HCT116 (cell line): Measurements from ENCODE around the gene PRR23E. TPM values are rescaled to one million over a fixed set of nuclear protein-coding genes. Genes with fewer than 3 reads are reported as not detected.

Experiments used
- ATAC-seq: fragments of 200-7000 bp; cut with Tn5 transposase; 2 replicates; pipeline ENCODE4 v1.9.1; 2020; ENCODE audit warnings: mild to moderate bottlenecking, moderate library complexity
- BruUV-seq: library from RNA; stranded (reverse); fragments of 400-500 nt; replicated peaks from 2 replicates; lab custom pipeline; 2021; lab: Mats Ljungman, UMichigan
- CTCF ChIA-PET: fragments of 300-600 bp; sonication (Branson Sonifier 250); formaldehyde crosslinking; loops from one replicate; lab custom pipeline; 2021; ENCODE audit warnings: antibody characterized with exemption; lab: Charles Lee
- POLR2A ChIA-PET: fragments of 300-600, 350-600 bp; sonication (Branson Sonifier 250); formaldehyde crosslinking; loops from one replicate; lab custom pipeline; 2021; ENCODE audit warnings: antibody characterized with exemption; lab: Charles Lee
- RAD21 ChIA-PET, 2 experiments: fragments of 300-600 bp; sonication (Branson Sonifier 250); formaldehyde crosslinking; loops; one replicate each; lab custom pipeline; 2023; ENCODE audit warnings: low total read pairs in 2 of 2; ENCODE audit not compliant: uncharacterized antibody in 2 of 2, unreplicated experiment in 2 of 2, low non-redundant PET in 1 of 2; lab: Charles Lee
- DNase-seq: peaks from one replicate; pipeline ENCODE4 v3.0.0-alpha.2; 2010; ENCODE audit warnings: low read depth, low spot score
- H2AFZ ChIP-seq: fragments of 200-600 bp; shearing (Covaris generic), sonication (generic); 2 replicates; pipeline ENCODE4 v1.6.1; 2017; ENCODE audit warnings: low read depth, mixed run types, mixed read lengths, antibody characterized with exemption, low read length; ENCODE audit not compliant: poor library complexity, severe bottlenecking
- H3K27ac ChIP-seq: 2 replicates; pipeline ENCODE4 v1.5.1; 2012; ENCODE audit warnings: low read depth, low read length
- H3K27me3 ChIP-seq: fragments of 200-600 bp; sonication (generic); 2 replicates; pipeline ENCODE4 v1.6.1; 2016; ENCODE audit warnings: mixed run types, low read length, mixed read lengths; ENCODE audit not compliant: insufficient read depth
- H3K36me3 ChIP-seq, 2 experiments: fragments of 200-500 bp in 1 of 2; fragments of 200-600 bp in 1 of 2; sonication (Bioruptor generic) in 1 of 2; sonication (generic) in 1 of 2; 2 replicates each; pipeline versions ENCODE4 v1.5.1 to v1.6.1; 2014 to 2016; ENCODE audit warnings: low read length in 2 of 2, inconsistent platforms in 1 of 2, mixed read lengths in 1 of 2, mixed run types in 1 of 2; ENCODE audit not compliant: insufficient read depth in 2 of 2, control insufficient read depth in 1 of 2
- H3K4me1 ChIP-seq, 2 experiments: fragments of 200-600 bp in 1 of 2; sonication (generic) in 1 of 2; 2 replicates each; pipeline versions ENCODE4 v1.5.1 to v1.6.1; 2012 to 2017; ENCODE audit warnings: low read length in 2 of 2, inconsistent platforms in 1 of 2, mild to moderate bottlenecking in 1 of 2, mixed read lengths in 1 of 2, mixed run types in 1 of 2, moderate library complexity in 1 of 2; ENCODE audit not compliant: insufficient read depth in 2 of 2, control insufficient read depth in 1 of 2
- H3K4me2 ChIP-seq: fragments of 200-600 bp; sonication (generic); 2 replicates; pipeline ENCODE4 v1.6.1; 2017; ENCODE audit warnings: mixed run types, low read length, mixed read lengths
- H3K4me3 ChIP-seq, 2 experiments: fragments of 200-600 bp in 1 of 2; sonication (generic) in 1 of 2; replicated peaks in 1 of 2; 2 replicates each; pipeline ENCODE4 v1.5.1; 2011 to 2016; ENCODE audit warnings: low read length in 2 of 2, control low read depth in 1 of 2, low read depth in 1 of 2, mild to moderate bottlenecking in 1 of 2, mixed read lengths in 1 of 2, mixed run types in 1 of 2
- H3K79me2 ChIP-seq: fragments of 200-600 bp; sonication (generic); 2 replicates; pipeline ENCODE4 v1.6.1; 2017; ENCODE audit warnings: mild to moderate bottlenecking, mixed run types, low read length, moderate library complexity, mixed read lengths; ENCODE audit not compliant: insufficient read depth
- H3K9ac ChIP-seq: fragments of 200-600 bp; sonication (generic); 2 replicates; pipeline ENCODE4 v1.6.1; 2016; ENCODE audit warnings: low read length, mixed read lengths
- H3K9me2 ChIP-seq: fragments of 200-600 bp; sonication (generic), shearing (Covaris generic); 2 replicates; pipeline ENCODE4 v1.6.1; 2017; ENCODE audit warnings: mixed run types, mild to moderate bottlenecking, moderate library complexity; ENCODE audit not compliant: insufficient read depth
- H3K9me3 ChIP-seq, 2 experiments: fragments of 200-500 bp in 1 of 2; fragments of 200-600 bp in 1 of 2; sonication (Bioruptor generic) in 1 of 2; sonication (generic) in 1 of 2; 2 replicates each; pipeline ENCODE4 v1.6.1; 2014 to 2017; ENCODE audit warnings: low read length in 2 of 2, mixed read lengths in 2 of 2, inconsistent platforms in 1 of 2, low read depth in 1 of 2, mild to moderate bottlenecking in 1 of 2, mixed run types in 1 of 2, moderate library complexity in 1 of 2; ENCODE audit not compliant: control insufficient read depth in 1 of 2, insufficient read depth in 1 of 2
- H4K20me1 ChIP-seq: fragments of 200-600 bp; sonication (generic), shearing (Covaris generic); 2 replicates; pipeline ENCODE4 v1.6.1; 2017; ENCODE audit warnings: mixed run types, mild to moderate bottlenecking, moderate library complexity; ENCODE audit not compliant: insufficient read depth
- ATF3 ChIP-seq: IDR thresholded peaks from 2 replicates; pipeline ENCODE4 v1.6.1; 2012
- CBX3 ChIP-seq: IDR thresholded peaks from 2 replicates; pipeline ENCODE4 v1.6.1; 2012; ENCODE audit warnings: low read depth
- CEBPB ChIP-seq: IDR thresholded peaks from 2 replicates; pipeline ENCODE4 v1.6.1; 2012; ENCODE audit warnings: low read depth
- EGR1 ChIP-seq: IDR thresholded peaks from 2 replicates; pipeline ENCODE4 v1.6.1; 2012; ENCODE audit warnings: low read depth
- POLR2AphosphoS5 ChIP-seq: IDR thresholded peaks from 2 replicates; pipeline ENCODE4 v1.6.1; 2011; ENCODE audit warnings: mild to moderate bottlenecking, low read depth, low read length, moderate library complexity
- REST ChIP-seq: IDR thresholded peaks from 2 replicates; pipeline ENCODE4 v1.6.1; 2012; ENCODE audit warnings: low read depth
- SIN3A ChIP-seq: IDR thresholded peaks from 2 replicates; pipeline ENCODE4 v1.6.1; 2012; ENCODE audit warnings: low read depth
- ZBTB33 ChIP-seq: IDR thresholded peaks from 2 replicates; pipeline ENCODE4 v1.6.1; 2011; ENCODE audit warnings: mild to moderate bottlenecking, low read length, moderate library complexity; ENCODE audit not compliant: insufficient replicate concordance; ENCODE audit errors: extremely low read depth
- ZFX ChIP-seq: fragments of 450-650 bp; IDR thresholded peaks from 2 replicates; pipeline ENCODE4 v1.6.1; 2017
- intact Hi-C: fragments of 100-400 bp; cut with micrococcal nuclease; formaldehyde crosslinking; loops from 2 replicates; pipeline ENCODE4 v1.10.0; 2022
- total RNA-seq: library from RNA; stranded (reverse); gene quantifications from one replicate; pipeline ENCODE4 v1.2.1, GENCODE V29; 2021; ENCODE audit not compliant: unreplicated experiment

PRR23E gene
- total RNA-seq, 1 experiment from 2014 or later: not detected

- H3K79me2 ChIP-seq: no peaks in the 10 kb centered on the region
- CTCF ChIA-PET: no interaction called here
- H3K27ac ChIP-seq: no peak overlapping the region
- H3K9me2 ChIP-seq: no peaks in the 10 kb centered on the region
- RAD21 ChIA-PET: no interaction called here
- no peaks in the 10 kb centered on the region for H3K9me3 ChIP-seq
- peaks cover 4 to 8% of the 10 kb centered on the region in 2 experiments; a peak in 3 of 4 replicates for H3K4me1 ChIP-seq
- H3K4me2 ChIP-seq: no peak overlapping the region
- H2AFZ ChIP-seq: no peak overlapping the region
- H3K4me3 ChIP-seq: no peak overlapping the region
- no peak overlapping the region for H3K9ac ChIP-seq
- H3K36me3 ChIP-seq: no peaks in the 10 kb centered on the region
- POLR2A ChIA-PET: no interaction called here
- no peak for DNase-seq
- intact Hi-C loops: no loop called here
- H4K20me1 ChIP-seq: no peaks in the 10 kb centered on the region
- peaks cover 24% of the 10 kb centered on the region; the same call in 1 of the 2 replicates for H3K27me3 ChIP-seq
- BruUV-seq: no TSS peak
- ATAC-seq: no peak
- no peak for TF ChIP-seq CEBPB
- no peak for TF ChIP-seq CBX3
- no peak for TF ChIP-seq SIN3A
- no peak for TF ChIP-seq ATF3
- TF ChIP-seq EGR1: no peak
- TF ChIP-seq ZBTB33: no peak
- TF ChIP-seq POLR2AphosphoS5: no peak
- TF ChIP-seq REST: no peak
- no peak for TF ChIP-seq ZFX
These were observed 25.5 kb upstream of the PRR23E start for GRCh38 chr3:127167315-127168043.
